HG02938 (cell line): ENCODE results near the gene SLC6A4.
A peak's percentile ranks its signal among the peaks of the same experiment; 100 is the strongest.
"Not testable (repeated sequence)": the region's sequence is repeated elsewhere in the genome, so short reads cannot be mapped to it uniquely, and the experiment has no call there.

Experiments
- ATAC-seq: cut with Tn5 transposase; IDR thresholded peaks from one replicate; pipeline ENCODE4 v1.9.1; 2021; ENCODE audit warnings: mild to moderate bottlenecking, moderate library complexity; ENCODE audit not compliant: unreplicated experiment

SLC6A4 gene

GRCh38 chr17:30220414-30220813 lies 15.1 kb downstream of the SLC6A4 start:
- no peak for ATAC-seq

- ATAC-seq: no peak
Observed at GRCh38 chr17:30219833-30220232, 15.7 kb downstream of the SLC6A4 start.

GRCh38 chr17:30219315-30219714 lies 16.2 kb downstream of the SLC6A4 start:
- no peak for ATAC-seq

GRCh38 chr17:30218799-30219198 lies 16.7 kb downstream of the SLC6A4 start:
- no peak for ATAC-seq

GRCh38 chr17:30217746-30218245 lies 17.7 kb downstream of the SLC6A4 start:
- no peak for ATAC-seq

- no peak for ATAC-seq
Observed at GRCh38 chr17:30217054-30217453, 18.4 kb downstream of the SLC6A4 start.

- peak; percentile 71 for ATAC-seq
Observed at GRCh38 chr17:30212750-30213149, 22.7 kb downstream of the SLC6A4 start.

- no peak for ATAC-seq
Observed at GRCh38 chr17:30211371-30211770, 24.1 kb downstream of the SLC6A4 start.

GRCh38 chr17:30210901-30211300 lies 24.6 kb downstream of the SLC6A4 start:
- ATAC-seq: no peak

GRCh38 chr17:30210366-30210765 lies 25.1 kb downstream of the SLC6A4 start:
- no peak for ATAC-seq

GRCh38 chr17:30209930-30210329 lies 25.6 kb downstream of the SLC6A4 start:
- ATAC-seq: no peak

- no peak for ATAC-seq
Observed at GRCh38 chr17:30208214-30208613, 27.3 kb downstream of the SLC6A4 start.

- ATAC-seq: no peak
Observed at GRCh38 chr17:30207655-30208054, 27.8 kb downstream of the SLC6A4 start.

- ATAC-seq: no peak
Observed at GRCh38 chr17:30203471-30203981, 32.0 kb downstream of the SLC6A4 start.

GRCh38 chr17:30200656-30201055 lies 34.8 kb downstream of the SLC6A4 start:
- ATAC-seq: not testable (repeated sequence)

- ATAC-seq: no peak
Observed at GRCh38 chr17:30200106-30200505, 35.4 kb downstream of the SLC6A4 start.

- ATAC-seq: no peak
Observed at GRCh38 chr17:30199600-30199999, 35.9 kb downstream of the SLC6A4 start.

GRCh38 chr17:30197416-30197815 lies 38.1 kb downstream of the SLC6A4 start:
- ATAC-seq: no peak

- ATAC-seq: no peak
Observed at GRCh38 chr17:30196504-30196903, 39.0 kb downstream of the SLC6A4 start.

GRCh38 chr17:30191072-30191471 lies 44.4 kb downstream of the SLC6A4 start:
- no peak for ATAC-seq

GRCh38 chr17:30188211-30188939 lies 47.1 kb downstream of the SLC6A4 start:
- ATAC-seq: no peak

GRCh38 chr17:30187573-30187972 lies 47.9 kb downstream of the SLC6A4 start:
- ATAC-seq: no peak

GRCh38 chr17:30186761-30187160 lies 48.7 kb downstream of the SLC6A4 start:
- no peak for ATAC-seq
